Measurements from ENCODE around the gene PKHD1. TPM values are rescaled to one million over a fixed set of nuclear protein-coding genes. Genes with fewer than 3 reads are reported as not detected.

PKHD1 gene
- total RNA-seq, 1 experiment from 2014 or later: 0.09 TPM

DNA sequence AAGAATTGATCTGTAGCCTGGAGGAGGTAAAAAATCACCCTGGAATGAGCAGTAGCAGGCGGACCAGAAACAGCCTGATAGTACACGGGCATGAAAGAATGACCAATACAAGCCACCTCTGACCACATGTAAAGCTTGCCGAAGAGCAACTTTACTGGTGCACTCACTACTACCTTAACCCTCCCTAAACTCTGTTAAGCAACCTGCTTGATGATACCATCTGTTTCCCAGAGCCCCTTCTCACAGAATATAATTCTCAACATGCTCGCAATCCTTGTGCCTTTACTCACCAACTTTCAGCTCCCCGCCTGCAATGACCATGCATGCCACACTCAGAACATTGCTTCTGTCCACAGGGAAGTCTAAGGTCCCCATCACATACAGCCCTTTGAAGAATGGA is 296.5 kb downstream of the PKHD1 start:
- no peaks in the 10 kb centered on the region for H3K36me3 Mint-ChIP-seq (ENCODE audit: insufficient read depth in 1 of 3, low read depth in 3 of 3)
- Histone ChIP-seq H4K8ac (replicated peaks; ENCODE audit: insufficient read length, low read depth, low read length) (no peak overlapping the region), H3K9ac (ENCODE audit: extremely low read depth, insufficient read length, low read length) (no peak overlapping the region), H3K23me2 (ENCODE audit: insufficient read length, low read depth, low read length, poor library complexity, severe bottlenecking) (no peaks in the 10 kb centered on the region), H3K9me3 (ENCODE audit: control insufficient read depth, low read depth, low read length) (no peaks in the 10 kb centered on the region), H3K56ac (ENCODE audit: insufficient read length, low read depth, low read length) (no peak overlapping the region), H3K4me1 (ENCODE audit: insufficient read depth, low read length) (peaks cover 4% of the 10 kb centered on the region; the same call in 1 of the 2 replicates), H2AK5ac (ENCODE audit: insufficient read length, low read length) (no peak overlapping the region), H2BK20ac (ENCODE audit: low read depth, low read length, poor library complexity, severe bottlenecking) (no peak overlapping the region), H2AFZ (ENCODE audit: low read length) (no peak overlapping the region), H3K27ac (ENCODE audit: insufficient read length, low read depth, low read length) (no peak overlapping the region), H3K79me2 (ENCODE audit: insufficient read depth, low read length) (no peaks in the 10 kb centered on the region), H4K91ac (ENCODE audit: insufficient read length, low read depth, low read length) (no peak overlapping the region), H2BK15ac (ENCODE audit: low read depth, low read length) (no peak overlapping the region), H3K14ac (ENCODE audit: insufficient read depth, low read length) (no peak overlapping the region), H3T11ph (ENCODE audit: low read length) (no peak overlapping the region), H3K23ac (ENCODE audit: insufficient read length, low read depth, low read length) (no peak overlapping the region), H2BK120ac (ENCODE audit: low read depth, low read length, poor library complexity, severe bottlenecking) (no peak overlapping the region), H3K4me2 (ENCODE audit: insufficient read depth, insufficient read length, low read length) (no peak overlapping the region), H3K79me1 (ENCODE audit: insufficient read depth, low read depth, low read length, poor library complexity, severe bottlenecking) (no peaks in the 10 kb centered on the region), H3K18ac (ENCODE audit: insufficient read length, low read depth, low read length) (no peak overlapping the region), H2BK5ac (ENCODE audit: insufficient read length, low read length) (no peak overlapping the region), H2BK12ac (ENCODE audit: insufficient read length, low read depth, low read length) (no peak overlapping the region), H4K20me1 (ENCODE audit: control insufficient read depth, insufficient read depth, insufficient read length) (no peaks in the 10 kb centered on the region), H3K4ac (ENCODE audit: low read depth, low read length) (no peak overlapping the region), H3K27me3 (ENCODE audit: insufficient read depth, low read length) (no peaks in the 10 kb centered on the region), H4K5ac (ENCODE audit: insufficient read length, low read depth, low read length) (no peak overlapping the region)
- peaks cover 0 to 4% of the 10 kb centered on the region in 2 experiments; a peak in 2 of 5 replicates for H3K9me3 Mint-ChIP-seq
- H3K27ac Mint-ChIP-seq: peak overlapping the region in 1 of 3 experiments; percentile 24; a peak in 2 of 7 replicates
- DNase-seq: no peak
- no peak for TF ChIP-seq CTCF (conservative IDR thresholded peaks at IDR 0.05)
- no CpG with 5 or more reads among the region's 5 CpGs for WGBS (ENCODE audit: extremely low coverage, insufficient read length, low lambda C conversion rate)
- H3K4me1 Mint-ChIP-seq: peaks cover 6 to 7% of the 10 kb centered on the region in 2 experiments
- no peak overlapping the region for H3K4me3 Mint-ChIP-seq
- H3K27me3 Mint-ChIP-seq (ENCODE audit: low read depth): no peaks in the 10 kb centered on the region
